Suprapubic skin (tissue), 4 donors: ENCODE measurements around the gene SEPHS1. TPM values are rescaled to one million over a fixed set of nuclear protein-coding genes. Genes with fewer than 3 reads are reported as not detected.

Experiments
- DNase-seq, 2 donors: peaks; one replicate each; pipeline ENCODE4 v3.0.0-alpha.2; 2019; ENCODE audit warnings: low spot score in 2 of 2
- H3K27ac ChIP-seq: fragments of 200-600 bp; sonication (generic); one replicate; pipeline ENCODE4 v1.5.1; 2019
- H3K27me3 ChIP-seq: fragments of 200-600 bp; sonication (generic); one replicate; pipeline ENCODE4 v1.5.1; 2019
- H3K36me3 ChIP-seq: fragments of 200-600 bp; sonication (generic); one replicate; pipeline ENCODE4 v1.5.1; 2019
- H3K4me1 ChIP-seq: fragments of 200-600 bp; sonication (generic); one replicate; pipeline ENCODE4 v1.5.1; 2019
- H3K4me3 ChIP-seq: fragments of 200-600 bp; sonication (generic); one replicate; pipeline ENCODE4 v1.5.1; 2019; ENCODE audit warnings: mild to moderate bottlenecking
- H3K9me3 ChIP-seq: fragments of 200-600 bp; sonication (generic); one replicate; pipeline ENCODE4 v1.5.1; 2019
- EP300 ChIP-seq: sonication (generic); formaldehyde crosslinking; IDR thresholded peaks from one replicate; pipeline ENCODE4 v1.6.1; 2017; ENCODE audit warnings: antibody characterized with exemption
- POLR2A ChIP-seq, 2 donors: fragments of 450-650 bp; IDR thresholded peaks; one replicate each; pipeline ENCODE4 v1.6.1; 2017; ENCODE audit warnings: antibody characterized with exemption in 2 of 2, mild to moderate bottlenecking in 2 of 2, moderate library complexity in 2 of 2
- POLR2AphosphoS5 ChIP-seq, 3 donors: sonication (generic); formaldehyde crosslinking; IDR thresholded peaks; one replicate each; pipeline ENCODE4 v1.6.1; 2017; ENCODE audit warnings: antibody characterized with exemption in 3 of 3
- WGBS: methylation state at CpG from one replicate; pipeline ENCODE4 v1.1.5; 2018; 5-methylcytosine and 5-hydroxymethylcytosine counted together
- total RNA-seq, 4 donors: library from RNA; depleted of rRNA; stranded (reverse); fragments of >200 nt; gene quantifications; one replicate each; pipeline ENCODE4 v1.1.0, GENCODE V29; 2016
- TF ChIP-seq, protein P1 (sequence below), 2 donors: fragments of 200-600 bp in 1 of 2; fragments of 450-650 bp in 1 of 2; sonication (generic) in 1 of 2; IDR thresholded peaks; one replicate each; pipeline ENCODE4 v1.5.1; 2016 to 2019; ENCODE audit warnings: antibody characterized with exemption in 2 of 2, mild to moderate bottlenecking in 1 of 2, moderate library complexity in 1 of 2

Gene SEPHS1, protein sequence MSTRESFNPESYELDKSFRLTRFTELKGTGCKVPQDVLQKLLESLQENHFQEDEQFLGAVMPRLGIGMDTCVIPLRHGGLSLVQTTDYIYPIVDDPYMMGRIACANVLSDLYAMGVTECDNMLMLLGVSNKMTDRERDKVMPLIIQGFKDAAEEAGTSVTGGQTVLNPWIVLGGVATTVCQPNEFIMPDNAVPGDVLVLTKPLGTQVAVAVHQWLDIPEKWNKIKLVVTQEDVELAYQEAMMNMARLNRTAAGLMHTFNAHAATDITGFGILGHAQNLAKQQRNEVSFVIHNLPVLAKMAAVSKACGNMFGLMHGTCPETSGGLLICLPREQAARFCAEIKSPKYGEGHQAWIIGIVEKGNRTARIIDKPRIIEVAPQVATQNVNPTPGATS
- 10 to 100 TPM; 23.1 to 31.6 (median 25.4) TPM for total RNA-seq

DNA sequence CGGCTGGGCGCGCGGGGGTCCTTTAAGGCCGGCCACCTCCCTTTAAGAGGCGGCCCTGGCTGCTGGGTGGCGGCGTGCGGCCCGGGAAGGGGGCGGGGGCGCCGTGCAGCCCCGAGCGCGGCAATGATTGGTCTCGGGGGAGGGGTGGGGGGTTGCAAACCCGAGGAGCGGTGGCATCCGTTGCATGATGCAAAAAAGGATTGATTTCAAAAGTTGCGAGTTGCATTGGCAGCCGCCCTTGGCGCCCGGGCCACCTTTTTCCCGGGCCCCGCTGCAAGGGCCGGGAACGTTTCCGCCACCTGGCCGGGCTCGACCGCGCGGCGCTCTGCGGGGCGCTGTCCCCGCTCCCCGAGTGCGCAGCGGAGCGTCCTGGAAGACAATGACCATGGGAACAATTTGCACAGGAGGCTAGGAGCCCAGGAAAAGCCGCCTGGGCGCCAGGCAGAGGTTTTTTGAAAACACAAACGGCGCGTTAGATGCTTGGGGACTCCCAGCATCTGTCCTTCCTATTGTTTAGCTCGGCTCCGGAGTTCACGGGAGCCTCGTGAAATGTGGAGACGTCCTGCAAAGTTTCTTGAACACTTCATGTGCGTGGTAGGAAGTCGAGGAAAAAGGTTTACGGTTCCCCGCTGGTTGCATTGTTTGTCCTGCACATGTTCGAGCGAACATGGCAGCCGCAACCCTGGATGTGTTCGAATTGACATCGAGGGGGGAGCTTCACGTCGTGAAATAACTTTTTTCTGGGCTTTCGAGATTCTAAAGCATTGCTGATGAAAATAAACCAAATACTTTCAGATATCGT lies at the start of gene SEPHS1:
SEPHS1 (minus strand) TSS at position 78 of the 802 bp plus-strand sequence. CDS start 3,343 bp downstream, outside the sequence.
- peaks cover 43% of the 10 kb centered on the region for H3K4me1 ChIP-seq
- no peak for TF ChIP-seq POLR2AphosphoS5 (IDR thresholded peaks at IDR 0.05)
- no peak for TF ChIP-seq POLR2A (IDR thresholded peaks at IDR 0.05)
- TF ChIP-seq, protein P1, sequence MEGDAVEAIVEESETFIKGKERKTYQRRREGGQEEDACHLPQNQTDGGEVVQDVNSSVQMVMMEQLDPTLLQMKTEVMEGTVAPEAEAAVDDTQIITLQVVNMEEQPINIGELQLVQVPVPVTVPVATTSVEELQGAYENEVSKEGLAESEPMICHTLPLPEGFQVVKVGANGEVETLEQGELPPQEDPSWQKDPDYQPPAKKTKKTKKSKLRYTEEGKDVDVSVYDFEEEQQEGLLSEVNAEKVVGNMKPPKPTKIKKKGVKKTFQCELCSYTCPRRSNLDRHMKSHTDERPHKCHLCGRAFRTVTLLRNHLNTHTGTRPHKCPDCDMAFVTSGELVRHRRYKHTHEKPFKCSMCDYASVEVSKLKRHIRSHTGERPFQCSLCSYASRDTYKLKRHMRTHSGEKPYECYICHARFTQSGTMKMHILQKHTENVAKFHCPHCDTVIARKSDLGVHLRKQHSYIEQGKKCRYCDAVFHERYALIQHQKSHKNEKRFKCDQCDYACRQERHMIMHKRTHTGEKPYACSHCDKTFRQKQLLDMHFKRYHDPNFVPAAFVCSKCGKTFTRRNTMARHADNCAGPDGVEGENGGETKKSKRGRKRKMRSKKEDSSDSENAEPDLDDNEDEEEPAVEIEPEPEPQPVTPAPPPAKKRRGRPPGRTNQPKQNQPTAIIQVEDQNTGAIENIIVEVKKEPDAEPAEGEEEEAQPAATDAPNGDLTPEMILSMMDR (IDR thresholded peaks at IDR 0.05) = no peak
- TF ChIP-seq EP300 = no peak
- no peaks in the 10 kb centered on the region for H3K9me3 ChIP-seq
- peaks cover 11% of the 10 kb centered on the region for H3K27me3 ChIP-seq
- H3K4me3 ChIP-seq = peak within 1 kb of the TSS; percentile 72
- no peaks in the 10 kb centered on the region for H3K36me3 ChIP-seq
- DNase-seq = peak; percentile 83 to 87
- peak within 1 kb of the TSS; percentile 98 for H3K27ac ChIP-seq
- under 1% methylated on average over 34 of the region's 65 CpGs for WGBS

DNA sequence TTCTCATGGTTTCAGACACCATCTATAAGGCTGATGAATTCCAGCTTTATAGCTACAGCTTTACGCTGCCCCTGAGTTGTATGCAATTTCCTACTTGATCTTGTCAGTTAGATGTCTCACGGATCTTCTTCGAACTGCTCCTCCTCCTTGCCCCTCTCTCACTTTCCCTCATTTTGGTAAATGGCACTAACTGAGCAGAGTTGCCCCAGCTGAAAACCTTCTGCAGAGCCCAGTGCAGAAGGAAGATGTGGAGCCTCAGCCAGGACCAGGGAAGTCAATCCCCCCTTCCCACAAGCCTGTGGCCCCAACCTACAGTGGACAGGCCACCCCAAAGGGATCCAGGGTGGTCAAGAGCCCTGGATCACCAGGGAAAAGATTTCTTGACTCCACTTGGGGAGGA lies 49.0 kb upstream of the SEPHS1 start:
- H3K4me1 ChIP-seq = no peaks in the 10 kb centered on the region
- no peak overlapping the region for H3K4me3 ChIP-seq
- 93% methylated on average over 3 of the region's 3 CpGs for WGBS
- DNase-seq = no peak
- no peaks in the 10 kb centered on the region for H3K27me3 ChIP-seq
- H3K27ac ChIP-seq = no peak overlapping the region
- no peaks in the 10 kb centered on the region for H3K9me3 ChIP-seq
- TF ChIP-seq POLR2AphosphoS5 (IDR thresholded peaks at IDR 0.05) (no peak), EP300 (no peak), POLR2A (IDR thresholded peaks at IDR 0.05) (no peak)
- TF ChIP-seq, protein P1 (IDR thresholded peaks at IDR 0.05) = no peak
- H3K36me3 ChIP-seq = no peaks in the 10 kb centered on the region

DNA sequence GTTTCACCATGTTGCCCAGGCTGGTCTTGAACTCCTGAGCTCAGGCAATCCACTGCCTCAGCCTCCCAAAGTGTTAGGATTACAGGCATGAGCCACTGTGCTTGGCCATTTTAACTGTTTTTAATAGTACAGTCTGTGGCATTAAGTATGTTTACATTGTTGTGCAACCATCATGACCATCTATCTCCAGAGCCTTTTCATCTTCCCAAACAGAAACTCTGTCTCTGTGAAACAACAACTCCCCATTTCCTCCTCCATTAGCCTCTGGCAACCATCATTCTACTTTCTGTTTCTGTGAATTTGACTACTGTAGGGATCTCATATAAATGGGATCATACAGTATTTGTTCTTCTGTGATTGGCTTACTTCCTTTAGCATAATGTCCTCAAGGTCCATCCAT lies 48.3 kb upstream of the SEPHS1 start:
- no peak for DNase-seq
- no peaks in the 10 kb centered on the region for H3K4me1 ChIP-seq
- H3K9me3 ChIP-seq = no peaks in the 10 kb centered on the region
- TF ChIP-seq POLR2A (IDR thresholded peaks at IDR 0.05) (no peak), POLR2AphosphoS5 (IDR thresholded peaks at IDR 0.05) (no peak), EP300 (no peak)
- TF ChIP-seq, protein P1 (IDR thresholded peaks at IDR 0.05) = no peak
- no peaks in the 10 kb centered on the region for H3K36me3 ChIP-seq
- no peaks in the 10 kb centered on the region for H3K27me3 ChIP-seq
- no peak overlapping the region for H3K4me3 ChIP-seq
- H3K27ac ChIP-seq = no peak overlapping the region

DNA sequence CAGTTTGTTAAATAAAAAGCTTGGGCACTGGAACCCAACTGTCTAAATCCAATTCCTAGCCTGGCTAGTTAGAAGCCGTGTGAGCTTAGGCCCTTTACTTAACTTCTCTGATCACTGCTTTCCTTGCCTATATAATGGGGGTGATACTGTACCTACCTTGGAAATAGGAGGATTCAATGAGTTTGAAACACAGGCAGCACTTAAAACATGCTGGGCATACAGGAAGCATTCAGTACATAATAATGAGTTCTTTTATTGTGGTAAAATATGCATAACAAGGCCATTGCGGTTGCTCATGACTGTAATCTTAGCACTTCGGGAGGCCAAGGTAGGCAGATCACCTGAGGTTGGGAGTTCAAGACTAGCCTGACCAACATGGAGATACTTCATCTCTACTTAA lies 47.4 kb upstream of the SEPHS1 start:
- no peak for TF ChIP-seq POLR2A (IDR thresholded peaks at IDR 0.05)
- TF ChIP-seq EP300 = no peak
- TF ChIP-seq, protein P1 (IDR thresholded peaks at IDR 0.05) = no peak
- TF ChIP-seq POLR2AphosphoS5 (IDR thresholded peaks at IDR 0.05) = no peak
- H3K27me3 ChIP-seq = no peaks in the 10 kb centered on the region
- H3K27ac ChIP-seq = no peak overlapping the region
- no peaks in the 10 kb centered on the region for H3K9me3 ChIP-seq
- WGBS = 53% methylated on average over 3 of the region's 3 CpGs
- H3K4me3 ChIP-seq = no peak overlapping the region
- DNase-seq = no peak
- H3K4me1 ChIP-seq = peaks cover 2% of the 10 kb centered on the region
- H3K36me3 ChIP-seq = no peaks in the 10 kb centered on the region

DNA sequence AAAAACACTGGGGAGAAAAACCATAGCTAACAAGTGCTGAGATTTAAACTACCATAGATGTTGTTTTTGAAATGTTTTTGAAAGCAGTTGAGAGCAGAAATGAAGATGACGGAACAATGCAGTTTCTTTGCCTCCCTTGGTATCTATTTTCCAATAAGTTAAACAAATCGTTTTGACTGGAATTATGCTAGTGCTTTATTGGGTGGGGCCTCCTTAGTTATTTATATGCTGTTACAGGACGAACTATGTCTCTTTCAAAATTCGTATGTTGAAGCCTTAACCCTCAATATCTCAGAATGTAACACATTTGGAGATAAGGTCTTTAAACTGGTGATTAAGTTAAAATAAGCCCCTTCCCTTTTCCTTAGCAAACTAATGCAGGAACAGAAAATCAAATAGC lies 45.5 kb upstream of the SEPHS1 start:
- H3K27me3 ChIP-seq = peaks cover 2% of the 10 kb centered on the region
- WGBS = 52% methylated on average over 4 of the region's 4 CpGs
- TF ChIP-seq POLR2AphosphoS5 (IDR thresholded peaks at IDR 0.05) (no peak), EP300 (no peak)
- no peaks in the 10 kb centered on the region for H3K36me3 ChIP-seq
- DNase-seq = no peak
- peaks cover 2% of the 10 kb centered on the region for H3K4me1 ChIP-seq
- H3K27ac ChIP-seq = no peak overlapping the region
- no peaks in the 10 kb centered on the region for H3K9me3 ChIP-seq
- H3K4me3 ChIP-seq = no peak overlapping the region
